Middle frontal gyrus (tissue), 1 donor: ENCODE measurements around the gene IFT80.

Experiments
- DNase-seq: peaks from one replicate; pipeline ENCODE4 v3.0.0-alpha.2; 2015; ENCODE audit warnings: low spot score; ENCODE audit errors: extremely low spot score

The IFT80 gene

GRCh38 chr3:160400702-160401150 lies 1.7 kb upstream of the IFT80 start:
- no peak for DNase-seq

- no peak for DNase-seq
Observed at GRCh38 chr3:160400030-160400701, 1.1 kb upstream of the IFT80 start.

GRCh38 chr3:160398820-160399124 lies 253 bp downstream of the IFT80 start:
- DNase-seq = no peak

GRCh38 chr3:160395297-160395696 lies 3.7 kb downstream of the IFT80 start:
- no peak for DNase-seq

- DNase-seq = no peak
Observed at GRCh38 chr3:160394009-160394392, 5.0 kb downstream of the IFT80 start.

- DNase-seq = no peak
Observed at GRCh38 chr3:160393346-160394008, 5.5 kb downstream of the IFT80 start.

GRCh38 chr3:160392798-160393197 lies 6.2 kb downstream of the IFT80 start:
- DNase-seq = no peak

GRCh38 chr3:160390565-160391138 lies 8.4 kb downstream of the IFT80 start:
- no peak for DNase-seq

GRCh38 chr3:160384639-160385318 lies 14.2 kb downstream of the IFT80 start:
- no peak for DNase-seq

GRCh38 chr3:160381470-160381869 lies 17.6 kb downstream of the IFT80 start:
- no peak for DNase-seq

- no peak for DNase-seq
Observed at GRCh38 chr3:160379628-160380214, 19.3 kb downstream of the IFT80 start.

- DNase-seq = no peak
Observed at GRCh38 chr3:160378331-160379109, 20.5 kb downstream of the IFT80 start.

GRCh38 chr3:160376681-160377080 lies 22.3 kb downstream of the IFT80 start:
- DNase-seq = no peak

- no peak for DNase-seq
Observed at GRCh38 chr3:160374925-160375324, 24.1 kb downstream of the IFT80 start.

GRCh38 chr3:160374472-160374871 lies 24.6 kb downstream of the IFT80 start:
- no peak for DNase-seq

- DNase-seq = no peak
Observed at GRCh38 chr3:160373655-160374054, 25.4 kb downstream of the IFT80 start.

- no peak for DNase-seq
Observed at GRCh38 chr3:160372780-160373179, 26.2 kb downstream of the IFT80 start.

- DNase-seq = no peak
Observed at GRCh38 chr3:160370987-160371857, 27.8 kb downstream of the IFT80 start.

GRCh38 chr3:160369784-160370183 lies 29.2 kb downstream of the IFT80 start:
- DNase-seq = no peak

GRCh38 chr3:160368804-160369203 lies 30.2 kb downstream of the IFT80 start:
- no peak for DNase-seq
